Astrocyte of the cerebellum (primary cell): ENCODE results near the gene KLHL14.
"Not testable (repeated sequence)": the region's sequence is repeated elsewhere in the genome, so short reads cannot be mapped to it uniquely, and the experiment has no call there.

Experiments
- DNase-seq: peaks from one replicate; pipeline ENCODE4 v3.0.0-alpha.2; 2011; ENCODE audit warnings: low read depth
- H3K4me3 ChIP-seq: 2 replicates; pipeline ENCODE4 v1.5.1; 2011; ENCODE audit warnings: mild to moderate bottlenecking, low read depth, low read length, moderate library complexity
- in situ Hi-C: cut with HindIII; loops from 2 replicates; pipeline ENCODE4 v1.10.0; 2017; ENCODE audit warnings: low sequenced_read_pairs
- TF ChIP-seq, protein P1 (sequence below): IDR thresholded peaks from 2 replicates; pipeline ENCODE4 v1.5.1; 2012; ENCODE audit warnings: low read length, low read depth, moderate library complexity, mild to moderate bottlenecking; ENCODE audit errors: missing control alignments

KLHL14 gene

DNA sequence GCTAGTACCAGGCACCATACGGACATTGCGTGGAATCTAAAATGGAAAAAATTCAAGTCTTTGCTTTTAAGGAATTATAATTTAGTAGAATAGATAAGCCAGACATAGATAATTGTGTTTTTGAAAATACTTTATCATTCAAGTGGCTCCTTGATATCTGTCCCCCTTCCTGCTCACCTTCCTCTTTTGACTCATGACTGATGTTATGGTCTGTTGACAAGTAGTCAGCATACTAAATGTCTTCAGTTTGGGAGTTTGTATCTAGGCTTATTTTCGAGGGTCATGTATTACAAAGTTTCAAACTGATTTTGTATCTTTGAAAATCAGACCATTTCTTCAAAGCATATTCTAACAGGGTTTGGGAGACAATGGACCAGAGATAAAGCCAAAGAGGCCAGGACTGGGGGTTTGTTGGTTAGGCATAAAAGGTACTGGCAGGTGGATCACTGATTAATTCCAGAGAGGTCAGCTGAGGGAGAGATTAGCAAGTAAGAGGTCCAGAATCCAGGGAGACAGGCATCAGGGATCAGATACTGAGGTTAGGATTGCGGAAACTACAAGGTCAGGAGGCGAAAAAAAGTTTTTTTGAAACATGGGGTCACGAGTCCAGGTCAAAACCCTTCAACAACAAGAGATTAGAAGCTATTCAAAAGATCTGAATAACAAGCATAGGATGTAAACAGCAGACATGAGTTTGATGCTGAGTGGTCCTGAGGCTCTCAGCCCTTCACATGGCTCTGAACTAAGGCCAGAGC, 31.5 kb upstream of the KLHL14 start:
- no peak for DNase-seq
- no peak overlapping the region for H3K4me3 ChIP-seq
- in situ Hi-C loops: no loop called here
- TF ChIP-seq, protein P1, sequence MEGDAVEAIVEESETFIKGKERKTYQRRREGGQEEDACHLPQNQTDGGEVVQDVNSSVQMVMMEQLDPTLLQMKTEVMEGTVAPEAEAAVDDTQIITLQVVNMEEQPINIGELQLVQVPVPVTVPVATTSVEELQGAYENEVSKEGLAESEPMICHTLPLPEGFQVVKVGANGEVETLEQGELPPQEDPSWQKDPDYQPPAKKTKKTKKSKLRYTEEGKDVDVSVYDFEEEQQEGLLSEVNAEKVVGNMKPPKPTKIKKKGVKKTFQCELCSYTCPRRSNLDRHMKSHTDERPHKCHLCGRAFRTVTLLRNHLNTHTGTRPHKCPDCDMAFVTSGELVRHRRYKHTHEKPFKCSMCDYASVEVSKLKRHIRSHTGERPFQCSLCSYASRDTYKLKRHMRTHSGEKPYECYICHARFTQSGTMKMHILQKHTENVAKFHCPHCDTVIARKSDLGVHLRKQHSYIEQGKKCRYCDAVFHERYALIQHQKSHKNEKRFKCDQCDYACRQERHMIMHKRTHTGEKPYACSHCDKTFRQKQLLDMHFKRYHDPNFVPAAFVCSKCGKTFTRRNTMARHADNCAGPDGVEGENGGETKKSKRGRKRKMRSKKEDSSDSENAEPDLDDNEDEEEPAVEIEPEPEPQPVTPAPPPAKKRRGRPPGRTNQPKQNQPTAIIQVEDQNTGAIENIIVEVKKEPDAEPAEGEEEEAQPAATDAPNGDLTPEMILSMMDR: no peak

DNA sequence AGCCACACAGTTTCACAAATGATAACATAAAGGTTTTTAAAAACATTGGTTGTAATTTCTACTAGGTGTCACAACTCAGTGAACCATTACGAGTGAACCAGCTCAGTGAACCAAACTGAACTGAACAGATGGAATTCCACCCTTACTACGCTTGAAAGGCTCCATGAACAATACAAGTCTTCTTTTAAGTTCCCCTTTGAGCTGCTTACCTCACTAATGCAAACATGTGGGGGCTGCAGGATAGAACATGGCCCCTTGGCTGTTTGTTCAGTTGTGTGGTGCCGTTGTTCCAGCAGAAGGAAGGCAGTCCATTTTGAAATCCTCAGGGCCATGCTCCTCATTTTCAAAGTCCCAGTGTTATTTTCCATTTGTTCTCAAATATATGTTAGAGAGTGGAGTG, 30.7 kb upstream of the KLHL14 start:
- TF ChIP-seq, protein P1: no peak
- H3K4me3 ChIP-seq: no peak overlapping the region
- in situ Hi-C loops: no loop called here
- peak; percentile 2 for DNase-seq

DNA sequence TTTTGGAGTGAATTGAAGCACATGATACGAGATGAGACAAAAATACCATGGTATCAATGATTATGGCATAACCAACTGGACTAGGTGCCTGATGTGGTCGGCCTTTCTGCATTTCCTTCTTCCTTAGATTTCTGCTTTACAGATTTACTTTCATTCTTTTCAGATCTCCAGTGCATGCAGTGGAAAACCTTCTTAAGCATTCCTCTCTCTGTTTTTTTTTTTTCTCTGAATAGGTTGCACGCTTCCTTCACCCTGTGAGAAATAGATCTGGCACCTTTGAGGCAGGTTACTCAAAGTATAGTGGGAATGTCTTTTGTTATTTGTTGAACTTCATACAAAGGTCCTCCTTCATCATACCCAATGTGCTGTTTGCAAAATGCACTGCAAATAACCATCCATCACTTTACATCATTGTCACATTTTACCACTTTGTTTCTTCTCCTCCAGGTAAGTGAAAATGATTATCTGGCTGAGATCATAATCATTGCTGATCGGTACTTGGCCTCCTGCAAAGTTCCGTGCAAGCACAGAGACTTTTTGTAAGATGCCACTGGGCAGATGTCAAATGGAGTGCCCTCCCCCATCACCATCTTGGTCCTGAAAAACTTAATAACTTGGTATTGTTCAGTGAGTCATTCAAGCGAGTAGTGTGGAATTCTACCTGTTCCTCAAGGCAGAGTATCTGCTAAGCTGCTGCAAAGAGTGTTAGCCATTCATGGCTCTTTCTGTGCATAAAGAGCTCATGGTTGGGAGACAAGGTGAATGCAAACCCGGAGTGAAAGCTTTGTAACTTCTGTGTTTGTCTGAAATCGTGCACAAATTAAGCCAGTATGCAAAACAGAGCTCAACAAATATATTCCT, 30.0 kb upstream of the KLHL14 start:
- TF ChIP-seq, protein P1: no peak
- in situ Hi-C loops: no loop called here
- DNase-seq: no peak
- H3K4me3 ChIP-seq: no peak overlapping the region

DNA sequence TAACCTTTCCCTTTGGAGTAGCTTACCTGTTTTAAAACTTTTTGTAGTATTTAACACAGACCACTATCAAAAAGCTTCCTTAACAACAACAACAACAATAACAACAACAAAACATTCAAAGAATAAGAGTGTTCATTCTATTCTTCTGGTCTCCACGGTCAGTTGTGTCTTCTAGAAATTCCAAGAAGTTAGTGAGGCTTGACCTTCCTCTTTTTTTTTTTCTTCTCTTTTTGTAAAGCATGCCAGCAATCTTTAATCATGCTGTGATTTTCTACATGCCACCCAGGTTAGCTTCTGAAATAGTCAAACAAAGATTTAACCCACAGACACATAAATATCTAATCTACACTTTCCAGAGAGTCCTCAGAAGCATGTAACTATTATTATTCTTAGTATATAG, 28.4 kb upstream of the KLHL14 start:
- TF ChIP-seq, protein P1: no peak
- in situ Hi-C loops: no loop called here
- H3K4me3 ChIP-seq: no peak overlapping the region
- no peak for DNase-seq

DNA sequence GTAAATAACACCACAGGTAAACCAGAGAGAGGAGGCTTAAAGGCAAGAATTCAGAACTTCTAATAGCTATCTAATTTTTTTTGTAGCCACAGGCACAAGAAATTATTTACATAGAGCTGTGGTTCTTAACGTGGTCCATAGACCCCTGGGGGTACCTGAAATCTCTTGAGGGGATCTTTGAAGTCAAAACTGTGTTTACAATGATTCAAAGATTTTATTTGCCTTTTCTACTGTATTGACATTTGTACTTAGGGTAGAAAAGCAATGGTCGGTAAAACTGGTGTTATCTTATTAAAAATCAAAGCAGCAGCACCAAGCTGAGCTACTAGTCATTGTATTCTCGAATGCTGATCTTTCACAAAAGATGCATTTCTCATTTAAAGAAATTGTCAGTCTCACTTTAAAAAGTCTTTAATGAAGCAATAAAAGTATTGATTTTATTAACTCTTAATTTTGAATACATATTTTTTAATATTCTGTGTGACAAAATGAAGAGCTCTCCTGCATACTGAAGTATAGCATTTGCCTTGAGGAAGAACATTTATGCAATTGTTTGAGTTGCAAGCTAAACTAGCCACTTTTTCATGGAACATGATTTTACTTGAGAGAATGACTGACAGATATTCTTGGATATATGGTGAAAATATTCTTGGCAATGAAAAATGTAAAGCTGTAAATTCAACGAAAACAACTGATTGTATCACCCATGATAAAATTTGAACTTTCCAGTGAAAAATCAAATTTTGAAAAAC, 25.6 kb upstream of the KLHL14 start:
- no peak for DNase-seq
- TF ChIP-seq, protein P1: no peak
- in situ Hi-C loops: no loop called here
- H3K4me3 ChIP-seq: no peak overlapping the region

DNA sequence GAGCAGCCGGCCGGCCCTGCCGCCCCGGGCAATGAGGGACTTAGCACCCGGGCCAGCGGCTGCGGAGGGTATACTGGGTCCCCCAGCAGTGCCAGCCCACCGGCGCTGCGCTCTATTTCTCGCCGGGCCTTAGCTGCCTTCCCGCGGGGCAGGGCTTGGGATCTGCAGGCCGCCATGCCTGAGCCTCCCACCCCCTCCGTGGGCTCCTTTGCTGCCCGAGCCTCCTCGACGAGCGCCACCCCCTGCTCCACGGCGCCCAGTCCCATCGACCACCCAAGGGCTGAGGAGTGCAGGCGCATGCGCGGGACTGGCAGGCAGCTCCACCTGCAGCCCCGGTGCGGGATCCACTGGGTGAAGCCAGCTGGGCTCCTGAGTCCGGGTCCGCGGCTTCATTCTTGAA, 21.8 kb upstream of the KLHL14 start:
- DNase-seq, in situ Hi-C loops, H3K4me3 ChIP-seq: not testable (repeated sequence)

DNA sequence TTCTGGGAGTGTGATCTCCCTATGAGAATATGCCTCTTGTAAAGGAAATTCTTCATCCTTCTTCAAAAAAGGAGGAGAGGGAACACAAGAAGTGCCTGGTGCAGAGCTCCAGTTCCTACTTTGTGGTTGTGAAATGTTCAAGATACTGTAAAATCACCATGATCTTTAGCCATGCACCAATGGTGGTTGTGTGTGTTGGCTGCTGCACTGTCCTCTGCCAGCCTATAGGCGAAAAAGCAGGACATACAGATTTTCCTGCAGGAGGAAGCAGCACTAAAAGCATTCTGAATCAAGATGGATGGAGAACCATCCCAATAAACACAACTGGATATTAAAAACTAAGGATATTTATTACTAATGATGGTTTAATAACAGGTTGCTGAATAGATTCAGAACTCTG, 6.2 kb upstream of the KLHL14 start:
- no peak overlapping the region for H3K4me3 ChIP-seq
- TF ChIP-seq, protein P1: no peak
- DNase-seq: no peak
- in situ Hi-C loops: no loop called here
